AML-193 (cell line): ENCODE results near the gene PDPN.

Experiments used
- DNase-seq, 2 experiments: peaks; one replicate each; lab custom pipeline; 2025; lab: John Stamatoyannopoulos, UW

The PDPN gene

GRCh38 chr1:13577846-13578245 is 5.8 kb upstream of the PDPN start:
- no peak for DNase-seq

DNA sequence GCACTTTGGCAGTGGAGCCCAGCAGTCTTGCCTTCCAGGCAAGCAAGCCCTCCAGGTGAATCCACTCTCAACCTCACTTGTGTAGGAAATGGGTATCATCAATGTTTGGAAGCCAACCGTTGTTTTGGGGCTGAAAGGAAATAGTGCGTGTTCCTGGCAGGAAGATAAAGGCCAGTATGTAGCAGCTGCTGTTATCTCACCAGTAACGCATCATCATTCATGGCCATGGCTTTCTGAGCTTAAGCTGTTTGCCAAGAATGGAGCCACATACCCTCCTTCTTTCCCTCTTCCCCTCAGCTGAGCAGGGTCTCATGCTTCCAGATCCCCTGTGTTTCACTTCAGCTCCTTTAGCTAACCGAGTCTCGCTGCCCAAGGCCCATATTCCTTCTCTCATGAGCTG is 2.2 kb upstream of the PDPN start:
- no peak for DNase-seq

DNA sequence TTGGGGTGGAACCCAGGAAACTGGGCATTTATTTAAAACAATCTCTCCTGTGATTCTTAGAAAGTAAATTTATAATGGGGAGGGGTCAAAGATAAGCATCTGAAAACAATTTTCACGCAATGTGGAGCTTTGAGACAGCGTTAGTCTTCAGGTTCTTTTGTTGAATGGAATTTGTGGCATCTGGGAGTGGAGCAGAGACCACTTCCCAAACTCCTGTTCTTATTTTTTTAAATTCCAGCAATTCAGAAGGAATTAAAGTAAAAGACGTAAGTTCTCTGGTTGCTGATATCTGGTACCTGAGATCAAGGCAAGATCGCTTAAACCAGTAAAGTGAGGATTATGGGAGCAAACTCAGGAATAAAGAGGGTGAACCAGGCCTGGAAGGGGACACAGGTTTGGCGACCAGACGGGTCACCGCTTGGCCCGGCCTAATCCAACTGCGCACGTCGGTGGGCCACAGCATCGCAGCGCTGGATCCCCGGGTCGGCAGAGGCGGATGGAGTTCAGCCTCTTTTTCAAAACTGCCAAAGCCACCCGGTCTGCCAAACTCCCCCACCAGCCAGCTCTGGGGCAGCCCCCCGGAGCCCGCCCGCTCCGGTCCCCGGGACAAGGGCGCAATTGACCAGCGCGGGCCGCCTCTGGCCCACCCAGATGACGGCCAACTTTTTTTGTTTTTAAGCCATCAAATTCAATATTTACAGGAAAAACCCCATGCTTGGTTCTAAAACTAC is 754 bp upstream of the PDPN start:
- DNase-seq = no peak

DNA sequence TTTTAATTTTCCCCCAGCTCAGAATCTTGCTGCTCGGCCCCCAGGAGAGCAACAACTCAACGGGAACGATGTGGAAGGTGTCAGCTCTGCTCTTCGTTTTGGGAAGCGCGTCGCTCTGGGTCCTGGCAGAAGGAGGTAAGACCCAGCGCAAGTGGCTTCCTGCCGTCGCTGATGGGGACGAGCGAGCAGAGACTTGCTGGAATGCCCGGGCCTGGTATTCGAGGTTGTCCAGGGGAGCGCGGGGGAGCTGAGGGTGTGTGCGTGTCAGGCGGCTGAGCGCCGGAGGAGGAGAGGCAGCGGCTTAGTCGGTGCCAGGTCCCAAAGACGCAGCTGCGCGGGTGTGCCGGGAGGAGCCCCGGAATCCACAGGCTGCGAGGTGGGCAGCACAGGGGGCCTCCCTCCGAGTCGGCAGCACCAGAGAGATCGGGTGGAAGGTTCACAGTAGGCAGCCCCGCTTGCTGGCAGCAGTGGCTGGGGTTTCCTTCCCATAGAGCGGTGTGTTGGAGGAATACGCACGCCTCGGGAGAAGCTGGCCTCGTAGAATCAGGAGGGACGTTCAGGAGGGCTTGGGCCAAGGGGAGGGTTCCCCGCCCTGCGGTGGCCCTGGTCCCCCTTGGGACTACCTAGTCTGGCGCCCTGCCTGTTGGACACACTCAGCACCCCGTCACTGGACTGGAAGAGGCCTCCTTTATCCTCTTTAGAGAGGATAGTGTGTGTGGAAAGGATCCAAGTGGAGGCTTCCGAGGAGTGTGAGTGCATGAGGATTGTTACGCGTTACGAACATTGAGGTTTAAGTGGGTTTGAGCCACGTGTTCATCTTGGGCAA is 547 bp downstream of the PDPN start:
- no peak for DNase-seq

- DNase-seq = no peak
Measured at GRCh38 chr1:13584876-13585611, 1.4 kb downstream of the PDPN start.

GRCh38 chr1:13585612-13585991 is 2.0 kb downstream of the PDPN start:
- DNase-seq = no peak

DNA sequence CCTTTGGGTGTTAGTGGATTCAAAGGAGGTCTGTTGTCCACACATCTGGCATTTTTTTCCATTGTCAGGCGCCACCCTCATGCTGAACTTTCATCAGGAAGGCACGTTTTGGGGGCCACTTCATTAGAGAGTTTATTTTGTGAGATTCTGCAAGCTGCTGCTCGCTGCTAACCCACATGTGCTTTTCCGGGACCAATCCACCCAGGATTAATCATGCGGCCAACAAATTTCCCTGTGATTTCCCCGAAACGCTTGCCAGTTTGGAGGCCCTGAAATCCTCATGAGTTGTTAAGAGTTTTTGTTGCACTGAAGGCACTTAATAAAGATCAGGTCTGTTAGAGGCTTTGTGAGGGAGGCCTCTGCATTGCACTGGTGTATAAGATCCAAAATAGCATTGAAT is 2.4 kb downstream of the PDPN start:
- no peak for DNase-seq

DNA sequence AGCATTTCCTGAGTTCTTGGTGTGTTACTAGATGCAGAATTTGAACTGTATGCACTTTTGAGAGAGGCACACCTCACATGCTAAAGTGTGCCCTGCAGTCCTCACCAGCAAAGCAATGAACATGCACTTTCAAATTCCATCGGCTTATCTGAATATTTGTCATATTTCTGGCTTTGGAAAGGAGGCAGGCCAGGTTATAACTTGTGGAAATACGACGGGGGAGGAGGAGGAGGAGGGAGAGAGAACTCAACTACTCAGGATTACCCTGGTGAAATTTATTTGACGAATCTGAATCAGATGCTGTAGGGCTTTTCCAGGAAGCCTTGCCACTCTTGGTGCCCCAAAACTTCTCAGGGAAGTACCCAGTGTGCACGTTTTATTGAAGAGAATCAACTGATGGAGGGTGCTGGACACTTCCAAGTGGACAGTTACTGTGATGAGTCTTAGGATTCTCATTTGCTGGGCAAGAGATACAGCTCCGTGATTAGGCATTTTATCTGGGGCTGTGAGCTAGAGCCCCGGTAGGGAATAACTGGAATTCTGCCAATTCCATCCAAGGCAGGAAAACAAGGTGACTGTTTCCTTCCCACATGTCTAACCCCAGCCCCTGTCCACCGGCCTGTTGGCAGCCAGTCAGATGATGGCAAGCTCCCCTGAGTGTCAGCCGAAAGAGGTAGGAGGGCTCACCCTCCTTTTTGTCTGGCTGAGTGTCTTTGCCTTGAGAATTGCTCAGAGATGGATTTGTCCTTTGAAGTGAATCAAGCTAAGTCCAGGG is 3.8 kb downstream of the PDPN start:
- DNase-seq = no peak

DNA sequence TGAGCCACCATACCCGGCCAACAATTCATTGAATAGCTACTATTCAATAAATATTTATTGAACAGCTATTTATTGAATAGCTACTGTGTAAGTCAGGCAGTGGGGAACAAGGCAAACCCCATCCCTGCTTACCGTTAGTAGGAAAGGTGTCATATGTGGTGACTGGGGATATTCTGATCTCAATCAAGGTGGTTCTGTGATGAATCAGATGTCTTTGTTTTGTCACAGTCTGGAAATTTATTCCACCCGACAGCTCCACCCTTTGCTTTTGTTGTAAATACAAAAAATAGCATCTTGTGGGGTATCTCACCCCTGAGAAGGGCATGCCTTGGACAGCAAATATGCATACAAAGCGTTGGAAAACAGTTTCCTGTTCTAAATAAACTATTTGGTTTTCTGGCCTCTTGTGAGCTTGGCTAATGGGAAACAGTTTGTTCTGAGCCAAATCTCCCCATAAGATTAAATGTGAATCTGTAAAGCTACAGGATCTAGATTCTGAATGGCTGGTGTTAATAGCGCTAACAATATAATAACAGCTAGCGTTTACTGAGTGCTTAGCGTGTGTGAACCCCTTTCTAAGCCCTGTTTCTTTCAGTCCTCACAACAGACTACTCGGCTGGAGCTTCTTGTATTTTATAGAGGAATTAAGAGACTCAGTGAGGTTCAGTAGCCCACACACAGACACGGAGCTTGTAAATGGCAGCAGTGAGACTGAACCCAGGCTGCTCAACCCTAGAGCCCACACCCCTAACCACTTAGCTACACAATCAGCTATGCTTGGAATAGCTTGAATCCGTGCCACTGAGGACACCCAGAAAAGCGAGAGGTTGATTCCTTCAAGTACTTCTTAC is 5.5 kb downstream of the PDPN start:
- no peak for DNase-seq

GRCh38 chr1:13590486-13590885 is 6.9 kb downstream of the PDPN start:
- DNase-seq = no peak

DNA sequence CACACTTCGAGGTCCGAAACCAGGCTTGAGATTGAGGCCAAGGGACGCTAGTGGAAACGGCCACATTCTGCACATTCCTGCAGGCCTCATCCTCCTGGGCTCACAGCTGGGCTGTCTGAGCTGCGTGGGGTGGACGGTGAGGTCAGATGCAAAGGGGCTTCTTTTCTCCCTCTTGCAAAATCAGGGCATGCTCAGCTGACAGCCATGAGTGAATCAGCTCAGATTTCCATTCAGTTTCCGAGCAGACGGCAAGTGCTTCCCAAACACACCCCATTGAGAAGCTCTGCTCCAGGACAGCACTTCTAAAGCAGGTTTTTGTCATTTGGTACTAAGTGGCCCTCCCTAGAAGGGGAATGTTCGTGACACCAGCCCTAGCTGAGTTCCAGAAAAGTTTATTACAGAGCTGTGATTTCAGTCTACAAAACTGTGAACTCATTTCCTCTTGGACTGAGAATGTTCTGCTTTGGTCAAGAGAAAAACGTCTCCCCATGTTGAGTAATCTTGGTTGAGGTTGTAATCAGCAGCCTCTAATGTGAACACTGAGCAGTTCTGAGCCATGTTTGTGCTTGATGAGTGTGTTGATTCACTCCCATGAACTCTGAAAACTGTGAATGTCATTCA is 10.0 kb downstream of the PDPN start:
- DNase-seq = no peak

GRCh38 chr1:13595411-13595810 is 11.8 kb downstream of the PDPN start:
- DNase-seq = no peak

DNA sequence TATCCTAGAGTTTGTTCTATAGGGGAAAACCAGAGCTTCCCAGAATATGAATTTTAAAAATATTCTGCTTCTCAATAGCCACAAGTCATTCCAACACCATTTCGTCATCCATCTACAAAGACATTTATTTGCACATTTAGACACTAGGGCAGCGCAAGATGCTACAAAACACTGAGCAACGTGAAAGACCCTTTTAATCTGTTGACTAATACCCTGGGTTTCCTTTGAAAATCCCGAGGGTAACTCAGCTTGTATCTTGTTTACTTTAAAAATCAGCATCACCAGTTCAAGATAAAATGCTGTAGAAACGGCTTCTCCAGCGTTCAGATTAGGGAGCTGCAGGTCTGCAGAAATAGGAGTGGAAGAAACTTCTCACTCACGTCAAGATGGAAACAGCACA is 13.5 kb downstream of the PDPN start:
- DNase-seq = no peak

GRCh38 chr1:13600762-13601453 is 17.3 kb downstream of the PDPN start:
- no peak for DNase-seq

GRCh38 chr1:13604176-13604575 is 20.5 kb downstream of the PDPN start:
- no peak for DNase-seq

- DNase-seq = no peak
Measured at GRCh38 chr1:13604721-13605120, 21.1 kb downstream of the PDPN start.

DNA sequence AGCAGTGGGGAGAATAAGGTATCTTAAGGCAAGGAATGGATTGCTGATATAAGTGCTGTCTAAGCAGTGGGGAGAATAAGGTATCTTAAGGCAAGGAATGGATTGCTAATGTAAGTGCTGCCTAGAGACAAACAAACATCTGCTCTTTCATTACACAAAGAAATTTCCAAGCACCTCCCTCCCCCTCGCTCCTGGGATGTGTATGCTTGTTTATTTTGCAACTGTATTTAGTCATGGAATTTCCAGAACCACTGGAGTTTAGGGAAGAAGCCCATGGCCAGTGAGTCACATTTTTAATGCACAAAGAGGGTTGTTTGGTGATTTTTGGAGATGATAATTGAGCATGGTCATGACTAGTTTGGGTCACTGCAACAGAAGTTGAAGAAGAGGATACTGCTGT is 21.5 kb downstream of the PDPN start:
- DNase-seq = no peak

GRCh38 chr1:13607002-13607401 is 23.4 kb downstream of the PDPN start:
- no peak for DNase-seq

- no peak for DNase-seq
Measured at GRCh38 chr1:13616234-13616633, 32.6 kb downstream of the PDPN start.

GRCh38 chr1:13617108-13617507 is 33.5 kb downstream of the PDPN start:
- no peak for DNase-seq
